H1 (cell line): ENCODE results near the gene AHSP. TPM values are rescaled to one million over a fixed set of nuclear protein-coding genes. Genes with fewer than 3 reads are reported as not detected.

ENCODE experiments used
- GTF2F1 ChIP-seq: IDR thresholded peaks from 2 replicates; pipeline ENCODE4 v1.6.1; 2012; ENCODE audit warnings: low read depth, low read length, improper control_type of control experiment, borderline replicate concordance
- KDM4A ChIP-seq: IDR thresholded peaks from one replicate; pipeline ENCODE4 v1.7.1; 2012; ENCODE audit warnings: low read depth, mild to moderate bottlenecking, moderate library complexity, low read length, inconsistent platforms; ENCODE audit not compliant: severe bottlenecking
- RXRA ChIP-seq: IDR thresholded peaks from 2 replicates; pipeline ENCODE4 v1.6.1; 2011; ENCODE audit warnings: low read depth, mild to moderate bottlenecking, low read length, moderate library complexity; ENCODE audit not compliant: insufficient read depth
- TAF7 ChIP-seq: optimal IDR thresholded peaks from 2 replicates; pipeline ENCODE3; 2011; ENCODE audit warnings: low read depth, mild to moderate bottlenecking, inconsistent platforms, low read length, moderate library complexity, borderline replicate concordance
- polyA plus RNA-seq, 7 experiments: library from polyadenylated mRNA; depleted of rRNA in 3 of 7; stranded (reverse) in 5 of 7; unstranded in 2 of 7; fragments of >200 nt in 5 of 7; fragments of 200-250 nt in 2 of 7; gene quantifications; 1 replicate in 5 of 7; 2 replicates in 1 of 7; 4 replicates in 1 of 7; pipeline versions ENCODE4 v1.2.1 to v1.2.3, GENCODE V29; 2011 to 2013; ENCODE audit warnings: missing spikeins in 2 of 7, mixed read lengths in 2 of 7
- total RNA-seq: library from RNA; stranded (reverse); fragmentation: NEBNext Ultra II Directional; extraction: Animal tissue kit (Norgen Biotek cat#: 25700); gene quantifications from 2 replicates; pipeline ENCODE4 v1.2.1, GENCODE V29; 2021

The AHSP gene
- total and polyA plus RNA-seq, 2 of the 8 experiments (the other 6 are each of a cell fraction or from before 2014, with no cell fraction given): 0.91 to 15.3 TPM

DNA sequence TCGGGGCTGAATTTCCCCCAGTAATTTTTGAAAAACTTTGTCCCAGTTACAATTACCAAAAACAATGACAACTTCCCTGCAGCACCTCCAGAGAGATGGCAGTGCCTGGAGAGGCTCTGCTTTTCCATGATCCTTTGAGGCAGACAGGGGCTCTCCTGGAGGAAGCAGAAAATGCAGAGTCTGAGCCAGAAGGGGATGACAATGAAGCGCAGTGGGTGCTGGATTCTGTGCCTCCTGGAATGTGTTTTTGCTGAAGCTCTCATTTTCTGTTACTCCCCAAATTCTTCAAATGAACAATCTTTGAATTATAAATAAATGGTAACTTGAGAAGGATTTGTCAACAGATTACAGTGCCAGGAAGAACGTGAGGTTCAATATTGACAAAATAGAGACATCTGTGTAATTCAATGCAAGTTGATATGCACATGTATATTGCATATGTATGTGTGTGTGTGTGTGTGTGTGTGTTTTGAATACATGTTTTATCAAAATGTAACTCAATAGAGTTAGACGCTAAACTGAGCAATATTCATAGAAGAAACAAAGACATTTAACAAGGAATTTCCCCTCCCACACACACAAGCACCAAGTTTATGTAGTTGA is 9.8 kb upstream of the AHSP start (continued):
- TF ChIP-seq GTF2F1 (no peak), TAF7 (no peak), RXRA (no peak), KDM4A (no peak)
